A549 treated with CpdA at 1 μM for 4 hours (cell line): ENCODE data around the gene POMT1. TPM values are rescaled to one million over a fixed set of nuclear protein-coding genes. Genes with fewer than 3 reads are reported as not detected.

ENCODE experiments used
- total RNA-seq: library from RNA; stranded (reverse); fragments of 200-300 nt; extraction: Qiagen RNA extraction; gene quantifications from 5 replicates; pipeline ENCODE4 v1.2.3, GENCODE V29; 2022; ENCODE audit warnings: low read depth

The POMT1 gene
- total RNA-seq, result 13.6 to 18.3 TPM (median 16.9 TPM) in 5 replicates

GRCh38 chr9:131502781-131503625 is at the start of gene POMT1:
POMT1 (plus strand) TSS chr9:131502918; CDS start chr9:131504219, 1,301 bp downstream.

GRCh38 chr9:131530920-131531832 is 28.5 kb downstream of the POMT1 start, which contains the start of gene UCK1:
UCK1 (minus strand) TSS chr9:131531263; CDS start chr9:131531174, 89 bp downstream.

GRCh38 chr9:131545003-131545785 is 42.5 kb downstream of the POMT1 start, which contains the start of gene PRRT1B:
PRRT1B (plus strand) TSS chr9:131545523; CDS start chr9:131545616, 93 bp downstream.

Other genes with a start within 250 kb of the POMT1 start
- gene FAM78A, start 226.4 kb upstream of the POMT1 start, total RNA-seq, result 0.23 to 1.1 TPM (median 0.52 TPM) in 5 replicates
- 0.05 TPM in 1 of 5 replicates, not detected in the others for gene PLPP7, start 213.2 kb upstream of the POMT1 start, total RNA-seq
- 57.9 to 81.0 TPM (median 63.4 TPM) in 5 replicates for gene PRRC2B, start 108.8 kb upstream of the POMT1 start, total RNA-seq
- 18.4 to 25.5 TPM (median 22.3 TPM) in 5 replicates for gene UCK1, start 28.3 kb downstream of the POMT1 start, total RNA-seq
- 0.61 to 0.89 TPM (median 0.80 TPM) in 5 replicates for gene PRRT1B, start 42.6 kb downstream of the POMT1 start, total RNA-seq
- gene RAPGEF1, start 237.2 kb downstream of the POMT1 start, total RNA-seq, result 37.9 to 47.9 TPM (median 43.1 TPM) in 5 replicates